SK-N-SH (cell line): Measurements from ENCODE around the gene MCTP1. TPM values are rescaled to one million over a fixed set of nuclear protein-coding genes. Genes with fewer than 3 reads are reported as not detected.

ENCODE experiments used
- CTCF ChIA-PET: fragments of 300-600, 350-600 bp; formaldehyde crosslinking; extraction: SDS; loops from one replicate; lab custom pipeline; 2021; lab: Yijun Ruan, JAX
- POLR2A ChIA-PET: fragments of 350-600 bp; sonication (Branson Sonifier 250); formaldehyde crosslinking; extraction: SDS; loops from one replicate; lab custom pipeline; 2020; ENCODE audit warnings: antibody characterized with exemption, inconsistent platforms; lab: Yijun Ruan, JAX
- DNase-seq: peaks from one replicate; pipeline ENCODE4 v3.0.0; 2012
- H2AFZ ChIP-seq: fragments of 200-600 bp; sonication (generic); 2 replicates; pipeline ENCODE4 v1.8.1; 2016; ENCODE audit warnings: antibody characterized with exemption, mild to moderate bottlenecking, low read depth
- H3F3A ChIP-seq: fragments of 200-600 bp; sonication (generic); replicated peaks from 2 replicates; pipeline ENCODE3; 2016; ENCODE audit warnings: antibody characterized with exemption, mild to moderate bottlenecking; ENCODE audit not compliant: insufficient read depth
- H3K27ac ChIP-seq, 2 experiments: fragments of 200-500 bp in 1 of 2; fragments of 200-600 bp in 1 of 2; sonication (Bioruptor generic) in 1 of 2; sonication (generic), shearing (Covaris generic) in 1 of 2; 2 replicates each; pipeline versions ENCODE4 v1.5.1 to v1.6.1; 2014 to 2016; ENCODE audit warnings: low read depth in 2 of 2, inconsistent platforms in 1 of 2, low read length in 1 of 2, mild to moderate bottlenecking in 1 of 2, mixed read lengths in 1 of 2
- H3K27me3 ChIP-seq: fragments of 200-600 bp; sonication (generic), shearing (Covaris generic); 2 replicates; pipeline ENCODE4 v1.6.1; 2016; ENCODE audit warnings: mixed run types; ENCODE audit not compliant: insufficient read depth
- H3K36me3 ChIP-seq, 2 experiments: fragments of 200-500 bp in 1 of 2; fragments of 200-600 bp in 1 of 2; sonication (Bioruptor generic) in 1 of 2; sonication (generic) in 1 of 2; replicated peaks in 1 of 2; 2 replicates each; pipeline versions ENCODE3 to v1.5.1; 2014 to 2016; ENCODE audit warnings: low read length in 1 of 2, mild to moderate bottlenecking in 1 of 2; ENCODE audit not compliant: insufficient read depth in 2 of 2, control insufficient read depth in 1 of 2
- H3K4me1 ChIP-seq, 2 experiments: fragments of 200-500 bp in 1 of 2; fragments of 200-600 bp in 1 of 2; sonication (Bioruptor generic) in 1 of 2; sonication (generic), shearing (Covaris generic) in 1 of 2; 2 replicates each; pipeline versions ENCODE4 v1.5.1 to v1.6.1; 2014 to 2016; ENCODE audit warnings: low read depth in 1 of 2, low read length in 1 of 2, mixed run types in 1 of 2; ENCODE audit not compliant: insufficient read depth in 2 of 2, control insufficient read depth in 1 of 2
- H3K4me2 ChIP-seq: fragments of 200-600 bp; sonication (generic), shearing (Covaris generic); 2 replicates; pipeline ENCODE4 v1.6.1; 2017; ENCODE audit warnings: mixed run types
- H3K4me3 ChIP-seq, 2 experiments: fragments of 200-500 bp in 1 of 2; fragments of 200-600 bp in 1 of 2; sonication (Bioruptor generic) in 1 of 2; sonication (generic), shearing (Covaris generic) in 1 of 2; 2 replicates each; pipeline versions ENCODE4 v1.5.1 to v1.8.1; 2014 to 2016; ENCODE audit warnings: low read depth in 2 of 2, inconsistent platforms in 1 of 2, low read length in 1 of 2, mild to moderate bottlenecking in 1 of 2, mixed read lengths in 1 of 2, moderate library complexity in 1 of 2
- H3K79me2 ChIP-seq: fragments of 200-600 bp; sonication (generic); 2 replicates; pipeline ENCODE4 v1.8.1; 2017; ENCODE audit warnings: mild to moderate bottlenecking; ENCODE audit not compliant: insufficient read depth
- H3K9ac ChIP-seq: fragments of 200-600 bp; sonication (generic); 2 replicates; pipeline ENCODE4 v1.6.1; 2017; ENCODE audit warnings: mixed run types
- H3K9me2 ChIP-seq: fragments of 200-600 bp; sonication (generic); 2 replicates; pipeline ENCODE4 v1.6.1; 2017; ENCODE audit warnings: mixed run types
- H3K9me3 ChIP-seq: fragments of 200-600 bp; sonication (generic); 2 replicates; pipeline ENCODE4 v1.6.1; 2017; ENCODE audit warnings: mixed run types, mild to moderate bottlenecking, moderate library complexity
- H4K20me1 ChIP-seq: fragments of 200-600 bp; sonication (generic); 2 replicates; pipeline ENCODE4 v1.6.1; 2017; ENCODE audit warnings: mild to moderate bottlenecking, mixed run types; ENCODE audit not compliant: insufficient read depth
- CHD2 ChIP-seq: fragments of 150-350 bp; IDR thresholded peaks from 2 replicates; pipeline ENCODE4 v1.6.1; 2018; ENCODE audit warnings: low read length; ENCODE audit not compliant: partially characterized antibody
- EP300 ChIP-seq, 2 experiments: IDR thresholded peaks; 2 replicates each; pipeline versions ENCODE4 v1.4.0 to v1.6.1; 2012; ENCODE audit warnings: borderline replicate concordance in 1 of 2, low read depth in 1 of 2, low read length in 1 of 2
- FOSL2 ChIP-seq: IDR thresholded peaks from 2 replicates; pipeline ENCODE4 v1.4.0; 2012; ENCODE audit warnings: low read depth, mild to moderate bottlenecking, moderate library complexity, borderline replicate concordance
- FOXJ3 ChIP-seq: sonication (generic); formaldehyde crosslinking; IDR thresholded peaks from 2 replicates; pipeline ENCODE4 v1.5.1; 2020; ENCODE audit warnings: mild to moderate bottlenecking, missing genetic modification reagents
- FOXM1 ChIP-seq: IDR thresholded peaks from 2 replicates; pipeline ENCODE4 v1.4.0; 2012; ENCODE audit warnings: low read depth, mild to moderate bottlenecking
- GATA2 ChIP-seq: sonication (generic); formaldehyde crosslinking; IDR thresholded peaks from 2 replicates; pipeline ENCODE4 v1.5.0; 2020; ENCODE audit warnings: mild to moderate bottlenecking, missing genetic modification reagents
- MEF2A ChIP-seq: IDR thresholded peaks from 2 replicates; pipeline ENCODE4 v1.4.0; 2012; ENCODE audit warnings: low read depth, borderline replicate concordance
- MXI1 ChIP-seq: IDR thresholded peaks from 2 replicates; pipeline ENCODE4 v1.6.1; 2012; ENCODE audit warnings: mild to moderate bottlenecking, low read depth, low read length, improper control_type of control experiment
- POLR2AphosphoS5 ChIP-seq: IDR thresholded peaks from 2 replicates; pipeline ENCODE4 v1.6.1; 2012; ENCODE audit warnings: low read depth, low read length
- RFX5 ChIP-seq: IDR thresholded peaks from 2 replicates; pipeline ENCODE4 v1.6.1; 2012; ENCODE audit warnings: mild to moderate bottlenecking, improper control_type of control experiment, low read length
- SIN3A ChIP-seq: IDR thresholded peaks from 2 replicates; pipeline ENCODE4 v1.6.1; 2012; ENCODE audit warnings: low read depth, mild to moderate bottlenecking, low read length, moderate library complexity, borderline replicate concordance
- TAF1 ChIP-seq: IDR thresholded peaks from 2 replicates; pipeline ENCODE4 v1.6.1; 2012; ENCODE audit warnings: low read depth, mild to moderate bottlenecking, low read length, moderate library complexity, borderline replicate concordance
- TCF12 ChIP-seq: IDR thresholded peaks from 2 replicates; pipeline ENCODE4 v1.4.0; 2012
- TEAD4 ChIP-seq: IDR thresholded peaks from 2 replicates; pipeline ENCODE4 v1.4.0; 2012; ENCODE audit warnings: mild to moderate bottlenecking, borderline replicate concordance; ENCODE audit not compliant: insufficient read depth
- WGBS: methylation state at CpG from one replicate; pipeline ENCODE4 v1.1.6; 2017; ENCODE audit warnings: low lambda C conversion rate; 5-methylcytosine and 5-hydroxymethylcytosine counted together
- polyA plus RNA-seq, 3 experiments: library from polyadenylated mRNA; depleted of rRNA; stranded (reverse); fragments of >200 nt; gene quantifications; 2 replicates each; pipeline ENCODE4 v1.2.3, GENCODE V29; 2012
- TF ChIP-seq, protein P1 (sequence below): fragments of 150-350 bp; IDR thresholded peaks from 2 replicates; pipeline ENCODE4 v1.6.1; 2016; ENCODE audit warnings: mild to moderate bottlenecking, low read depth, low read length
- TF ChIP-seq, protein P2 (sequence below): IDR thresholded peaks from 2 replicates; pipeline ENCODE4 v1.4.0; 2012; ENCODE audit warnings: low read depth, borderline replicate concordance
- TF ChIP-seq, protein P3 (sequence below): IDR thresholded peaks from 2 replicates; pipeline ENCODE4 v1.4.0; 2012; ENCODE audit warnings: low read depth
- TF ChIP-seq, protein P4 (sequence below): IDR thresholded peaks from 2 replicates; pipeline ENCODE4 v1.4.0; 2012; ENCODE audit warnings: low read depth, borderline replicate concordance

Gene MCTP1
- polyA plus RNA-seq, 1 of the 3 experiments (the other 2 are of a cell fraction): 0.53 TPM

DNA sequence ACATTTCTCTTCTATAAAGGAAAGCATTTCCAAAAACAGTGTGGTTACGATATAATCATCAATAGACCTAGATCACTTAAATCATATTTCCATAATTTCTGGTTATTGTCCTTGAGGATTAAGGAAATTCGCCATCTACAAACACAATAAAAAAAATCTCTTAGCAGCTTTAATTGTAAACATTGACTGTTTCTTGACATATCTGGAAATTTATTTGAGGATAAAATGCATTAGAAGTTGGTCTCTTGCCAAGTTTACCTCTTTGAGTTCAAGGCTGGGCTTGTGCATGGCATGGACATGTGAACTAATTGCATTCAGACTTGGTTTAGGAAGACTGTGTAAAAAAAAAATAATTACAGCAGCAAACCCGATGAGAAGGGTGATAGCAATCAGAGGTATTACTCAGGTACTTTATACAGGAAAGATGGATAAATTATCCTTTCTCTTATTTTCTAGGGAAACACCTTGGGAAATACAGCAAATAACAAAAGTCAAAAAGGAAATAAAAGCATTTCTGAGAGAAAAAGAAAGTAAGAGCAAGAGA, 428.6 kb downstream of the MCTP1 start:
- CTCF ChIA-PET: interaction anchor here (1.2 kb wide), 1 partner anchor 38 kb away, joined by 4 read pairs; no protein-coding TSS in a partner anchor
- no peak overlapping the region for H3K4me3 ChIP-seq
- no peaks in the 10 kb centered on the region for H3K9me3 ChIP-seq
- peaks cover 0 to 5% of the 10 kb centered on the region in 2 experiments; a peak in 1 of 4 replicates for H3K4me1 ChIP-seq
- 41% methylated on average over 3 of the region's 3 CpGs for WGBS
- POLR2A ChIA-PET: no interaction called here
- no peaks in the 10 kb centered on the region for H3F3A ChIP-seq
- DNase-seq: no peak
- no peak overlapping the region for H2AFZ ChIP-seq
- H3K36me3 ChIP-seq: no peaks in the 10 kb centered on the region
- no peak overlapping the region for H3K4me2 ChIP-seq
- H3K79me2 ChIP-seq: no peaks in the 10 kb centered on the region
- peak overlapping the region in 1 of 2 experiments; percentile 58; a peak in 2 of 4 replicates for H3K27ac ChIP-seq
- no peak overlapping the region for H3K9ac ChIP-seq
- H4K20me1 ChIP-seq: no peaks in the 10 kb centered on the region
- no peaks in the 10 kb centered on the region for H3K9me2 ChIP-seq
- TF ChIP-seq TCF12 (peak; percentile 16; the same call in 1 of the 2 replicates), CHD2 (peak; percentile 4), FOXJ3 (CRISPR knock-in tag) (peak; percentile 79), POLR2AphosphoS5 (no peak), TEAD4 (no peak), GATA2 (peak; percentile 76), EP300 (IDR thresholded peaks at IDR 0.05; ENCODE audit: borderline replicate concordance in 1 of 2, low read depth in 1 of 2, low read length in 1 of 2) (peak in 1 of 2 experiments; percentile 73; a peak in 2 of 4 replicates)
- TF ChIP-seq, protein P1, sequence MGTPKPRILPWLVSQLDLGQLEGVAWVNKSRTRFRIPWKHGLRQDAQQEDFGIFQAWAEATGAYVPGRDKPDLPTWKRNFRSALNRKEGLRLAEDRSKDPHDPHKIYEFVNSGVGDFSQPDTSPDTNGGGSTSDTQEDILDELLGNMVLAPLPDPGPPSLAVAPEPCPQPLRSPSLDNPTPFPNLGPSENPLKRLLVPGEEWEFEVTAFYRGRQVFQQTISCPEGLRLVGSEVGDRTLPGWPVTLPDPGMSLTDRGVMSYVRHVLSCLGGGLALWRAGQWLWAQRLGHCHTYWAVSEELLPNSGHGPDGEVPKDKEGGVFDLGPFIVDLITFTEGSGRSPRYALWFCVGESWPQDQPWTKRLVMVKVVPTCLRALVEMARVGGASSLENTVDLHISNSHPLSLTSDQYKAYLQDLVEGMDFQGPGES: no peak
- H3K27me3 ChIP-seq: no peaks in the 10 kb centered on the region

DNA sequence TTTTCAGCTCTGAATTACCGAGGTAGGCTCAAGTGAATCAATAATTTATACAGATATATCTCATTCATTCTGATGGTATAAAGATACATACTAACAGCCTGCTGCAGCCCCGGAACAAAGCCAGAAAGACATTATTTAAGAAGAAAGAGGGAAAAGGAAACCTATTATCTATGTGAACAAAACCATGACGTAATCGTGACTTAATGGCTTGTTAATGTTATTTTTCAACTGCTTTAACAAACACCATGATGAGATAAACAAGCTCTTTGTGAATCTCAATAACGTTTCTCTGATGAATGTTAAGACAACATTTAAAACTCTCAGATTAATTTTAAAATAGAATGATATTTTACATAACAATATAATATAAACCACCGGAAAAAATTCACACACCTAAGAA, 429.4 kb downstream of the MCTP1 start:
- Histone ChIP-seq H3K79me2 (no peaks in the 10 kb centered on the region), H3K4me1 (peaks cover 0 to 5% of the 10 kb centered on the region in 2 experiments; a peak in 1 of 4 replicates), H3K27me3 (no peaks in the 10 kb centered on the region), H2AFZ (no peak overlapping the region), H3K36me3 (no peaks in the 10 kb centered on the region), H3K9ac (no peak overlapping the region), H3F3A (no peaks in the 10 kb centered on the region), H3K27ac (no peak overlapping the region), H3K4me3 (no peak overlapping the region), H3K9me3 (no peaks in the 10 kb centered on the region), H3K4me2 (no peak overlapping the region), H4K20me1 (no peaks in the 10 kb centered on the region), H3K9me2 (no peaks in the 10 kb centered on the region)
- POLR2A ChIA-PET: no interaction called here
- DNase-seq: no peak
- TF ChIP-seq FOSL2: no peak
- TF ChIP-seq EP300 (IDR thresholded peaks at IDR 0.05; ENCODE audit: borderline replicate concordance in 1 of 2, low read depth in 1 of 2, low read length in 1 of 2): peak in 1 of 2 experiments; percentile 5; a peak in 1 of 4 replicates
- TF ChIP-seq GATA2: 0 out of 2 replicates have a peak, but pooled peaks have one; percentile 35
- CTCF ChIA-PET: interaction anchor here (0.8 to 1.5 kb wide), 3 partner anchors 13 to 1917 kb away, joined by 3 to 4 read pairs (median 3); no protein-coding TSS in a partner anchor
- WGBS: 46% methylated on average over 6 of the region's 6 CpGs

DNA sequence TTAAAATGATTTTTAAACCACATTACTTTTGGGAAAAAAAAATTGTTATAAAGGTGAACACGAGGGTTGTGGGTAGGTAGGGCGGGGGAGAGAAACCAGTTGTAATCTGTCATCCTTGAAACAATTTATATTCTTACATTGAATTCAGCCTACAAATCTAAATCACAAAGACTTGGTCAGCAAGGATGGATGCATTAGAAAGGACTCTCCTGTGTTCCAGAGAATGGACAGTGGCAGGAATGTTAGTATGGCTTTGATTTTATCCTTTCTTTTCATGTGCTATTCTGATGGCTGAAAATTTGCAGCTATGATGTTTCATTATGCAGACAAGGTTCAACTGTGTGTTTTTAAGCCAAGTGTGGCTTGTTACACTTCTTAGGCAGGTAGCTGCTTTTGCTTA, 431.8 kb downstream of the MCTP1 start:
- WGBS: 67% methylated on average over 2 of the region's 2 CpGs
- Histone ChIP-seq H3K27ac (no peak overlapping the region), H3K27me3 (no peaks in the 10 kb centered on the region), H3K4me2 (no peak overlapping the region), H3K4me1 (peaks cover 0 to 7% of the 10 kb centered on the region in 2 experiments; a peak in 2 of 4 replicates), H3K9ac (no peak overlapping the region), H4K20me1 (no peaks in the 10 kb centered on the region), H3K9me2 (no peaks in the 10 kb centered on the region), H3F3A (no peaks in the 10 kb centered on the region), H3K79me2 (no peaks in the 10 kb centered on the region), H3K9me3 (no peaks in the 10 kb centered on the region), H3K36me3 (no peaks in the 10 kb centered on the region), H2AFZ (no peak overlapping the region), H3K4me3 (no peak overlapping the region)
- POLR2A ChIA-PET: no interaction called here
- DNase-seq: no peak
- CTCF ChIA-PET: interaction anchor here (1.0 to 1.4 kb wide), 3 partner anchors 41 to 328 kb away, joined by 3 to 5 read pairs (median 3); no protein-coding TSS in a partner anchor
- TF ChIP-seq RFX5 (no peak), TAF1 (no peak), MEF2A (no peak), FOXM1 (no peak), SIN3A (no peak), MXI1 (no peak)
- TF ChIP-seq, protein P2, sequence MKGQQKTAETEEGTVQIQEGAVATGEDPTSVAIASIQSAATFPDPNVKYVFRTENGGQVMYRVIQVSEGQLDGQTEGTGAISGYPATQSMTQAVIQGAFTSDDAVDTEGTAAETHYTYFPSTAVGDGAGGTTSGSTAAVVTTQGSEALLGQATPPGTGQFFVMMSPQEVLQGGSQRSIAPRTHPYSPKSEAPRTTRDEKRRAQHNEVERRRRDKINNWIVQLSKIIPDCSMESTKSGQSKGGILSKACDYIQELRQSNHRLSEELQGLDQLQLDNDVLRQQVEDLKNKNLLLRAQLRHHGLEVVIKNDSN: no peak
- TF ChIP-seq, protein P3, sequence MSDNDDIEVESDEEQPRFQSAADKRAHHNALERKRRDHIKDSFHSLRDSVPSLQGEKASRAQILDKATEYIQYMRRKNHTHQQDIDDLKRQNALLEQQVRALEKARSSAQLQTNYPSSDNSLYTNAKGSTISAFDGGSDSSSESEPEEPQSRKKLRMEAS: no peak
- TF ChIP-seq, protein P4, sequence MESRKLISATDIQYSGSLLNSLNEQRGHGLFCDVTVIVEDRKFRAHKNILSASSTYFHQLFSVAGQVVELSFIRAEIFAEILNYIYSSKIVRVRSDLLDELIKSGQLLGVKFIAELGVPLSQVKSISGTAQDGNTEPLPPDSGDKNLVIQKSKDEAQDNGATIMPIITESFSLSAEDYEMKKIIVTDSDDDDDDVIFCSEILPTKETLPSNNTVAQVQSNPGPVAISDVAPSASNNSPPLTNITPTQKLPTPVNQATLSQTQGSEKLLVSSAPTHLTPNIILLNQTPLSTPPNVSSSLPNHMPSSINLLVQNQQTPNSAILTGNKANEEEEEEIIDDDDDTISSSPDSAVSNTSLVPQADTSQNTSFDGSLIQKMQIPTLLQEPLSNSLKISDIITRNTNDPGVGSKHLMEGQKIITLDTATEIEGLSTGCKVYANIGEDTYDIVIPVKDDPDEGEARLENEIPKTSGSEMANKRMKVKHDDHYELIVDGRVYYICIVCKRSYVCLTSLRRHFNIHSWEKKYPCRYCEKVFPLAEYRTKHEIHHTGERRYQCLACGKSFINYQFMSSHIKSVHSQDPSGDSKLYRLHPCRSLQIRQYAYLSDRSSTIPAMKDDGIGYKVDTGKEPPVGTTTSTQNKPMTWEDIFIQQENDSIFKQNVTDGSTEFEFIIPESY: no peak
